ENCODE data around the gene CLCA2.

DNA sequence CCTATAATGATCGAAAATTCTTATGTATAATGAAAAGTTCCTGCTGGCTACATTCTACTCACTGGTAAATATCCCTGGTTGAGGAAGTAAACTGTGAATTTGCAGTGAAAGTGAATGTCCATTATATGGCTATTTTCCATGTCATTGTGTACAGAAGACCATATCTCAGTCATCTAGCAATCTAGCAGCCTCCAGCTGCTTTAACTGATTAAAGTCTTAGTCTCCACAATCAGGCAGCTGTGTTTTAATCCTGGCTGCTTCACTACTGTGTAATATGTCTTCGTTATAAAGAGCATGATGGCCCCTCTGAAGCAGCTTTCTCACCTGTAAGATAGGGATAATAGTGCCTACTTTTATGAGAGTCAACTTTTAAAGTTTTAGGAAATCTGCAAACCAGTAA lies 11.4 kb downstream of the CLCA2 start:
- TF ChIP-seq, protein P1, sequence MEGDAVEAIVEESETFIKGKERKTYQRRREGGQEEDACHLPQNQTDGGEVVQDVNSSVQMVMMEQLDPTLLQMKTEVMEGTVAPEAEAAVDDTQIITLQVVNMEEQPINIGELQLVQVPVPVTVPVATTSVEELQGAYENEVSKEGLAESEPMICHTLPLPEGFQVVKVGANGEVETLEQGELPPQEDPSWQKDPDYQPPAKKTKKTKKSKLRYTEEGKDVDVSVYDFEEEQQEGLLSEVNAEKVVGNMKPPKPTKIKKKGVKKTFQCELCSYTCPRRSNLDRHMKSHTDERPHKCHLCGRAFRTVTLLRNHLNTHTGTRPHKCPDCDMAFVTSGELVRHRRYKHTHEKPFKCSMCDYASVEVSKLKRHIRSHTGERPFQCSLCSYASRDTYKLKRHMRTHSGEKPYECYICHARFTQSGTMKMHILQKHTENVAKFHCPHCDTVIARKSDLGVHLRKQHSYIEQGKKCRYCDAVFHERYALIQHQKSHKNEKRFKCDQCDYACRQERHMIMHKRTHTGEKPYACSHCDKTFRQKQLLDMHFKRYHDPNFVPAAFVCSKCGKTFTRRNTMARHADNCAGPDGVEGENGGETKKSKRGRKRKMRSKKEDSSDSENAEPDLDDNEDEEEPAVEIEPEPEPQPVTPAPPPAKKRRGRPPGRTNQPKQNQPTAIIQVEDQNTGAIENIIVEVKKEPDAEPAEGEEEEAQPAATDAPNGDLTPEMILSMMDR (IDR thresholded peaks at IDR 0.05), result no peak
- TF ChIP-seq EZH2 (IDR thresholded peaks at IDR 0.05; ENCODE audit: borderline replicate concordance, insufficient read depth, low read depth, low read length, poor library complexity, severe bottlenecking), result no peak

Data from B cell (primary cell).